Uterus (tissue), 4 donors: Measurements from ENCODE around the gene RIOK1. TPM values are rescaled to one million over a fixed set of nuclear protein-coding genes. Genes with fewer than 3 reads are reported as not detected.
A peak's percentile ranks its signal among the peaks of the same experiment; 100 is the strongest.

Source experiments
- DNase-seq, 2 donors: peaks; one replicate each; pipeline ENCODE4 v3.0.0-alpha.2; 2019 to 2020
- H3K27ac ChIP-seq, 2 donors: fragments of 200-600 bp; sonication (generic); 1 replicate in 1 of 2; 2 replicates in 1 of 2; pipeline ENCODE4 v1.5.1; 2016 to 2018
- H3K27me3 ChIP-seq, 2 donors: fragments of 200-600 bp; sonication (generic); one replicate each; pipeline ENCODE4 v1.5.1; 2018 to 2019; ENCODE audit warnings: control low read depth in 1 of 2
- H3K36me3 ChIP-seq, 2 donors: fragments of 200-600 bp; sonication (generic); one replicate each; pipeline ENCODE4 v1.5.1; 2019; ENCODE audit warnings: control low read depth in 1 of 2
- H3K4me1 ChIP-seq, 2 donors: fragments of 200-600 bp; sonication (generic); one replicate each; pipeline ENCODE4 v1.5.1; 2018 to 2019; ENCODE audit warnings: control low read depth in 1 of 2
- H3K4me3 ChIP-seq, 2 donors: fragments of 200-600 bp; sonication (generic); 1 replicate in 1 of 2; 2 replicates in 1 of 2; pipeline ENCODE4 v1.5.1; 2018 to 2019; ENCODE audit warnings: mild to moderate bottlenecking in 1 of 2
- H3K9me3 ChIP-seq, 2 donors: fragments of 200-600 bp; sonication (generic); one replicate each; pipeline ENCODE4 v1.5.1; 2019; ENCODE audit warnings: control low read depth in 1 of 2
- CTCF ChIP-seq, 4 experiments: fragments of 200-600 bp in 2 of 4; fragments of 450-650 bp in 2 of 4; sonication (generic) in 2 of 4; IDR thresholded peaks; one replicate each; pipeline ENCODE4 v1.5.1; 2016 to 2019; ENCODE audit warnings: antibody characterized with exemption in 4 of 4, mild to moderate bottlenecking in 2 of 4, moderate library complexity in 1 of 4
- POLR2A ChIP-seq, 2 donors: fragments of 450-650 bp; IDR thresholded peaks; one replicate each; pipeline ENCODE4 v1.6.1; 2016; ENCODE audit warnings: antibody characterized with exemption in 2 of 2, mild to moderate bottlenecking in 1 of 2, moderate library complexity in 1 of 2
- intact Hi-C: fragments of 100-400 bp; cut with DNase I; formaldehyde crosslinking; loops from one replicate; pipeline ENCODE4 v1.15.1; 2023; ENCODE audit warnings: low total_unique reads
- total RNA-seq, 4 donors: library from RNA; depleted of rRNA in 3 of 4; stranded (reverse); fragments of >200 nt in 3 of 4; gene quantifications; one replicate each; pipeline versions ENCODE4 v1.1.0 to v1.2.4, GENCODE V29; 2014 to 2023
- donor health status: DM: yes; HTN: yes; CAD: no.

The RIOK1 gene
- total RNA-seq, 4 donors from 2014 or later = 11.5 to 58.4 (median 22.8) TPM

- Histone ChIP-seq H3K27me3 (no peaks in the 10 kb centered on the region), H3K4me1 (peaks cover 0 to 12% of the 10 kb centered on the region in 2 donors), H3K36me3 (no peaks in the 10 kb centered on the region), H3K27ac (peak overlapping the region; percentile 90 to 92), H3K9me3 (no peaks in the 10 kb centered on the region), H3K4me3 (peak overlapping the region; percentile 78 to 84)
- intact Hi-C loops = no loop called here
- DNase-seq = no peak
- TF ChIP-seq POLR2A (IDR thresholded peaks at IDR 0.05) (no peak), CTCF (IDR thresholded peaks at IDR 0.05) (no peak)
Observed at GRCh38 chr6:7389162-7389450, 502 bp upstream of the RIOK1 start.

- H3K27me3 ChIP-seq = no peaks in the 10 kb centered on the region
- no peak for DNase-seq
- H3K4me3 ChIP-seq = peak overlapping the region; percentile 78 to 84
- H3K36me3 ChIP-seq = no peaks in the 10 kb centered on the region
- H3K4me1 ChIP-seq = peaks cover 0 to 12% of the 10 kb centered on the region in 2 donors
- TF ChIP-seq CTCF (IDR thresholded peaks at IDR 0.05) (no peak), POLR2A (IDR thresholded peaks at IDR 0.05) (no peak)
- peak overlapping the region; percentile 90 to 92 for H3K27ac ChIP-seq
- intact Hi-C loops = no loop called here
- H3K9me3 ChIP-seq = no peaks in the 10 kb centered on the region
Observed at GRCh38 chr6:7390226-7390878, 744 bp downstream of the RIOK1 start.

- H3K9me3 ChIP-seq = no peaks in the 10 kb centered on the region
- intact Hi-C loops = no loop called here
- H3K27me3 ChIP-seq = no peaks in the 10 kb centered on the region
- no peak overlapping the region for H3K4me3 ChIP-seq
- H3K27ac ChIP-seq = no peak overlapping the region
- H3K36me3 ChIP-seq = no peaks in the 10 kb centered on the region
- no peak for TF ChIP-seq POLR2A (IDR thresholded peaks at IDR 0.05)
- TF ChIP-seq CTCF (IDR thresholded peaks at IDR 0.05) = no peak
- peaks cover 0 to 12% of the 10 kb centered on the region in 2 donors for H3K4me1 ChIP-seq
- DNase-seq = no peak
Observed at GRCh38 chr6:7391151-7391550, 1.5 kb downstream of the RIOK1 start.

- intact Hi-C loops = no loop called here
Observed at GRCh38 chr6:7392402-7392801, 2.8 kb downstream of the RIOK1 start.

GRCh38 chr6:7401075-7401474 is 11.5 kb downstream of the RIOK1 start:
- no peaks in the 10 kb centered on the region for H3K36me3 ChIP-seq
- DNase-seq = no peak
- no peaks in the 10 kb centered on the region for H3K4me1 ChIP-seq
- no peaks in the 10 kb centered on the region for H3K9me3 ChIP-seq
- H3K4me3 ChIP-seq = no peak overlapping the region
- TF ChIP-seq CTCF (IDR thresholded peaks at IDR 0.05) (no peak), POLR2A (IDR thresholded peaks at IDR 0.05) (no peak)
- intact Hi-C loops = no loop called here
- H3K27ac ChIP-seq = no peak overlapping the region
- H3K27me3 ChIP-seq = no peaks in the 10 kb centered on the region

More at GRCh38 chr6:7392402-7392801, 2.8 kb downstream of the RIOK1 start:
- no peaks in the 10 kb centered on the region for H3K27me3 ChIP-seq
- H3K4me3 ChIP-seq = no peak overlapping the region
- TF ChIP-seq CTCF (IDR thresholded peaks at IDR 0.05) (no peak), POLR2A (IDR thresholded peaks at IDR 0.05) (no peak)
- no peak overlapping the region for H3K27ac ChIP-seq
- DNase-seq = no peak
- no peaks in the 10 kb centered on the region for H3K36me3 ChIP-seq
- peaks cover 0 to 12% of the 10 kb centered on the region in 2 donors for H3K4me1 ChIP-seq
- no peaks in the 10 kb centered on the region for H3K9me3 ChIP-seq
